HEK293T (cell line): Measurements from ENCODE around the gene KCNA2.

Source experiments
- CTCF ChIA-PET: fragments of 350-600 bp; formaldehyde crosslinking; extraction: SDS; loops from one replicate; lab custom pipeline; 2021; ENCODE audit warnings: antibody characterized with exemption, inconsistent platforms; lab: Yijun Ruan, JAX
- POLR2A ChIA-PET: fragments of 350-600 bp; formaldehyde crosslinking; extraction: SDS; loops from one replicate; lab custom pipeline; 2020; ENCODE audit warnings: antibody characterized with exemption, inconsistent platforms; lab: Yijun Ruan, JAX
- DNase-seq: peaks from one replicate; pipeline ENCODE4 v3.0.0; 2012; ENCODE audit warnings: mixed read lengths; ENCODE audit errors: extremely low spot score
- ARNT ChIP-seq: fragments of 450-650 bp; IDR thresholded peaks from 2 replicates; pipeline ENCODE4 v1.6.1; 2017; ENCODE audit warnings: mild to moderate bottlenecking
- BHLHE40 ChIP-seq: fragments of 450-650 bp; IDR thresholded peaks from 2 replicates; pipeline ENCODE4 v1.6.1; 2016; ENCODE audit warnings: mild to moderate bottlenecking, moderate library complexity, borderline replicate concordance
- CTBP1 ChIP-seq: fragments of 450-650 bp; IDR thresholded peaks from 2 replicates; pipeline ENCODE4 v1.6.1; 2016; ENCODE audit warnings: borderline replicate concordance
- ELF4 ChIP-seq: fragments of 450-650 bp; IDR thresholded peaks from 2 replicates; pipeline ENCODE4 v1.6.1; 2017; ENCODE audit warnings: antibody characterized with exemption
- FOXA1 ChIP-seq: fragments of 450-650 bp; IDR thresholded peaks from 2 replicates; pipeline ENCODE4 v1.6.1; 2016; ENCODE audit warnings: mild to moderate bottlenecking
- FOXK2 ChIP-seq: fragments of 450-650 bp; IDR thresholded peaks from 2 replicates; pipeline ENCODE4 v1.6.1; 2016; ENCODE audit warnings: mild to moderate bottlenecking
- FOXM1 ChIP-seq: fragments of 450-650 bp; IDR thresholded peaks from 2 replicates; pipeline ENCODE4 v1.6.1; 2017; ENCODE audit warnings: mild to moderate bottlenecking, borderline replicate concordance
- HDGF ChIP-seq: fragments of 450-650 bp; IDR thresholded peaks from 2 replicates; pipeline ENCODE4 v1.6.1; 2017; ENCODE audit warnings: antibody characterized with exemption, borderline replicate concordance
- L3MBTL2 ChIP-seq: fragments of 450-650 bp; conservative IDR thresholded peaks from 2 replicates; pipeline ENCODE4 v1.6.1; 2016; ENCODE audit warnings: mild to moderate bottlenecking
- LEF1 ChIP-seq: fragments of 450-650 bp; IDR thresholded peaks from 2 replicates; pipeline ENCODE4 v1.6.1; 2017; ENCODE audit warnings: mild to moderate bottlenecking, borderline replicate concordance
- NFRKB ChIP-seq: fragments of 450-650 bp; IDR thresholded peaks from 2 replicates; pipeline ENCODE4 v1.6.1; 2016; ENCODE audit warnings: mild to moderate bottlenecking, moderate library complexity
- SP1 ChIP-seq: fragments of 450-650 bp; IDR thresholded peaks from 2 replicates; pipeline ENCODE4 v1.6.1; 2017
- SUZ12 ChIP-seq: fragments of 450-650 bp; IDR thresholded peaks from 2 replicates; pipeline ENCODE4 v1.6.1; 2016; ENCODE audit warnings: mild to moderate bottlenecking
- TARDBP ChIP-seq: fragments of 450-650 bp; IDR thresholded peaks from 2 replicates; pipeline ENCODE4 v1.6.1; 2016
- ZNF384 ChIP-seq: fragments of 450-650 bp; IDR thresholded peaks from 2 replicates; pipeline ENCODE4 v1.6.1; 2016
- TF ChIP-seq, protein P1 (sequence below): fragments of 450-650 bp; IDR thresholded peaks from 2 replicates; pipeline ENCODE4 v1.6.1; 2016

Gene KCNA2

DNA sequence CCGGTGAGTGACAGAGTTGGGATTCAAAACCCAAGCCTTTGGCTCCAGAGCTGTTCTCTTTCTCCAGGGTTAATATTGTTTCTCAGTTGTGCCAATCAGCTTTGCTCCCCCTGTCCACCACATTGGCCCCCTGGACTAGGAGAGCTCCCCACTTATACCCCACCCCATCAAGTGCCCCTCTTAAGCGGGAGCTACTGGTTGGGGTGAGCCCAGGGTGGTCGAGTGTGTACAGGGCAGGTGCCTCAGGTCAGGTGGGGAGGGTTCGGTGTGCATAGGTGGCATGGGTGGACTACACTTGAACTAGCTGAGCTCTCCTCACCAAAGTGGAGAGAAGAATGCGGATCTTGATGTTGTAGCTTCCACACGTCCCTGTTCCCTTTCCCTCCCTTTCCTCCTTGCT is 14.2 kb downstream of the KCNA2 start:
- ChIA-PET POLR2A (no interaction called here), CTCF (interaction anchor here (0.6 kb wide), 1 partner anchor 184 kb away, joined by 4 read pairs; no protein-coding TSS in a partner anchor)
- TF ChIP-seq TARDBP (no peak), LEF1 (no peak)
- no peak for DNase-seq

DNA sequence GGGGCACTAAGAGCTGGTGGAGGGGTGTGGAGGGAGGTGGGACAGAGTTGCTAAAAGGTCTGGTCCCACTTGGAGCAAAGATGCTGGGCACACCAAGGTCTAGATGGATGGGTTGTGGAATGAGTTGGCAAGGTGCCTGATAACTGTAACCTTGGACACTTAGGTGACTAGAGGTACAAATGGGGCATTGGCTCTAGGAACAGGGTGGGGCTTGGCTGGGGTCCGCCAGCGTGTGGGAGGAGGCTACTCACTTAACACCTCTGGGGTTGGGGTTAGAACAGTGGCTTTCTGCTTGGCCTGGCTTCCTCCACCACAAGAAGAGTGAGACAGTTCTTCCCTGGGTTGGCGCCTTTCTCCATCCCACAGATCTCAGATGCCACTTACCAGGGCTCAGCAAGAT is 17.2 kb downstream of the KCNA2 start:
- no peak for DNase-seq
- ChIA-PET CTCF (no interaction called here), POLR2A (no interaction called here)
- TF ChIP-seq ZNF384 (no peak), SP1 (no peak), CTBP1 (no peak), SUZ12 (no peak), FOXM1 (no peak), BHLHE40 (no peak)

- POLR2A ChIA-PET: no interaction called here
- CTCF ChIA-PET: interaction anchor here (0.6 kb wide), 1 partner anchor 9 kb away, joined by 3 read pairs; no protein-coding TSS in a partner anchor
These were observed 17.7 kb downstream of the KCNA2 start for GRCh38 chr1:110588486-110588885.

DNA sequence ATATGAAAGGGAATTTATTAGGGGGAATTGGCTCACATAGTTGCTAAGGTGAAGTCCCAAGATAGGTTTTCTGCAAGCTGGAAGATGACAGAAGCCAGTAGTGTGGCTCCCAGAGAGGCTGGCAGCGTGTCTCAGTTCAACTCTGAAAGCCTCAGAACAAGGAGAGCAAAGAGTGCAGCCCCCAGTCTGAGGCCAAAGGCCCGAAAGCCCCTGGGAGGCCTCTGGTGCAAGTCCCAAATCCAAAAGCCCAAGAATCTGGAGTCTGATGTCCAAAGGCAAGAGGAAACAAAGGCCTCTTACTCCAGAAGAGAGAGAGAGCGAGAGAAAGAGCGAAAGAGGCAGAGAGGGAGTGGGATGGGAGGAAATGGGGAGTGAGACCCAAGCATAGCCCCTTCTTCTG is 18.3 kb downstream of the KCNA2 start:
- no peak for DNase-seq
- POLR2A ChIA-PET: no interaction called here
- CTCF ChIA-PET: interaction anchor here (0.6 kb wide), 1 partner anchor 10 kb away, joined by 3 read pairs; no protein-coding TSS in a partner anchor
- no peak for TF ChIP-seq ZNF384
- TF ChIP-seq FOXM1: no peak
- TF ChIP-seq FOXK2: no peak
- TF ChIP-seq, protein P1, sequence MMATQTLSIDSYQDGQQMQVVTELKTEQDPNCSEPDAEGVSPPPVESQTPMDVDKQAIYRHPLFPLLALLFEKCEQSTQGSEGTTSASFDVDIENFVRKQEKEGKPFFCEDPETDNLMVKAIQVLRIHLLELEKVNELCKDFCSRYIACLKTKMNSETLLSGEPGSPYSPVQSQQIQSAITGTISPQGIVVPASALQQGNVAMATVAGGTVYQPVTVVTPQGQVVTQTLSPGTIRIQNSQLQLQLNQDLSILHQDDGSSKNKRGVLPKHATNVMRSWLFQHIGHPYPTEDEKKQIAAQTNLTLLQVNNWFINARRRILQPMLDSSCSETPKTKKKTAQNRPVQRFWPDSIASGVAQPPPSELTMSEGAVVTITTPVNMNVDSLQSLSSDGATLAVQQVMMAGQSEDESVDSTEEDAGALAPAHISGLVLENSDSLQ: no peak
- no peak for TF ChIP-seq BHLHE40
- TF ChIP-seq L3MBTL2: no peak
- TF ChIP-seq TARDBP: no peak
- TF ChIP-seq SUZ12: no peak
- TF ChIP-seq HDGF: no peak
- no peak for TF ChIP-seq CTBP1
- no peak for TF ChIP-seq ELF4
- TF ChIP-seq LEF1: no peak
- TF ChIP-seq SP1: no peak
- TF ChIP-seq ARNT: no peak
- TF ChIP-seq FOXA1: no peak
- TF ChIP-seq NFRKB: no peak

More at GRCh38 chr1:110588486-110588885, 17.7 kb downstream of the KCNA2 start:
- DNase-seq: no peak
- TF ChIP-seq SUZ12: no peak
- no peak for TF ChIP-seq ZNF384
- no peak for TF ChIP-seq TARDBP
- TF ChIP-seq LEF1: no peak
- no peak for TF ChIP-seq SP1
- TF ChIP-seq CTBP1: no peak
- TF ChIP-seq, protein P1: no peak
- no peak for TF ChIP-seq FOXK2
- TF ChIP-seq L3MBTL2: no peak
- TF ChIP-seq BHLHE40: no peak
- TF ChIP-seq NFRKB: no peak

DNA sequence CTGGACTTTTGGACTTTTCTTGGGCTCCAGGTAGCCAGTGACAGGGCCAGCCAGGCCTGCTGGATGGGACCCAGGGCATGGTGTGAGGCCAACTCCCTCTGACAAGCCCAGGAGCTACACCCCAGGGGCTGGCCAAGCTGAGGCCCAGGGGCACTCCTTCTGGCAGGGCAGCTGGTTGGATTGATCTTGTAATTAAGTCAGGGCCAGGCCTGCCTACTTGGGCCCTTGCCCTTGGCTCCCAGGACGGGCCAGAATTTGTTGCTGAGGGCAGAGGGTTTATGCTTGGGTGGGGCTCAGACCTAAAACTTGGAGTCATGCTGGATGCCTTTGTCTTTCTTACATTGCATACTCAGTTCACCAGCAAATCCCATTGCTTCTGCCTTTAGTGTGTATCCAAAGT is 20.7 kb downstream of the KCNA2 start:
- CTCF ChIA-PET: no interaction called here
- TF ChIP-seq ARNT: no peak
- no peak for TF ChIP-seq TARDBP
- TF ChIP-seq ZNF384: no peak
- TF ChIP-seq FOXM1: no peak
- TF ChIP-seq SUZ12: no peak
- TF ChIP-seq, protein P1: no peak
- no peak for TF ChIP-seq BHLHE40
- TF ChIP-seq HDGF: no peak
- no peak for TF ChIP-seq CTBP1
- TF ChIP-seq ELF4: no peak
- no peak for TF ChIP-seq FOXK2
- no peak for TF ChIP-seq L3MBTL2
- no peak for TF ChIP-seq LEF1
- TF ChIP-seq SP1: no peak
- no peak for TF ChIP-seq NFRKB
- no peak for TF ChIP-seq FOXA1
- POLR2A ChIA-PET: interaction anchor here (1.1 kb wide), 1 partner anchor 20 kb away, joined by 3 read pairs; the partner anchor contains the start of gene KCNA2
- no peak for DNase-seq

- no peak for DNase-seq
- ChIA-PET POLR2A (no interaction called here), CTCF (no interaction called here)
- TF ChIP-seq L3MBTL2 (no peak), CTBP1 (no peak), HDGF (no peak), SP1 (no peak), FOXA1 (no peak), LEF1 (no peak), BHLHE40 (no peak), ARNT (no peak), SUZ12 (no peak), TARDBP (no peak), NFRKB (no peak), ELF4 (no peak), ZNF384 (no peak), FOXM1 (no peak), FOXK2 (no peak)
- TF ChIP-seq, protein P1: no peak
These were observed 22.1 kb downstream of the KCNA2 start for GRCh38 chr1:110584045-110584444.
